Muscle of back (tissue), 11 donors: ENCODE results near the gene CHST13. TPM values are rescaled to one million over a fixed set of nuclear protein-coding genes. Genes with fewer than 3 reads are reported as not detected.

ENCODE experiments used
- DNase-seq, 3 donors: peaks; one replicate each; pipeline versions ENCODE4 v3.0.0 to v3.0.0-alpha.2; 2013
- polyA plus RNA-seq, 10 donors: library from polyadenylated mRNA; unstranded; fragments of 120-200 nt; gene quantifications; one replicate each; pipeline ENCODE4 v1.2.1, GENCODE V29; 2013; ENCODE audit not compliant: insufficient read length in 10 of 10

Gene CHST13
- polyA plus RNA-seq, 10 donors: 0.09 to 0.45 (median 0.21) TPM; not detected in 2

- peak; percentile 16 to 89 (median 47) for DNase-seq
Observed at GRCh38 chr3:126540342-126540849, 16.4 kb downstream of the CHST13 start.

DNA sequence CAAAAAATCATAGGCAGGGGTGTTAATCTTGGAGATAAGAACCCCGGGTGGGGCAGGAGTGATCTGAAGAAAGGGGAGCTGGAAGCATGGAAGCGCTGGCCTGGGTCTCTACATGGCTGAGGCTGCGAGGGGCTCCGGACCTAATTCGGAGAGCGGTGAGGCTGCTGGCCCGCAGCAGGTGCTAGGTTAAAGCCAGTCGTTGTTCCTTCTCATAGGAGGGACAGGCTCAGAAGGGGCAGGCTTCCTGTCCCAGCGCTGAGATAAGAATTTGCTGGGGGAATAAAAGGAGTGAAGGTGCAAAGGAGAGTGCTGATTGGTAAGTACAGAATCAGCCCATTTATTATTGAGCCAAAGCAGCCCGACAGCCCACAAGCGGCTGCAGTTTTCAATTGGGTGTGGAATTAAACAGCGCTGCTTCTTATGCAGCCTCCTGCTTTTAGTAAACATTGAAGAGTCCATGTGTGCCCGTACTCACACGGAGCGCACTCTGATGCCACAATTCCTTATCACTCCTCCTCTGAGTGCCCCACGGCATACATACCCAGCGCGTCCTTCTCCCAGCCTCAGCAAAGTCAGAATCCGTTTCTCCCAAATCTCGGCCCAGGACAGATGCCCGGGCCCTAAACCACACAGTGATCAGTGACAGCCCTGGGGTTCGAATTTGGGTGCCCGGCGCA is 17.1 kb downstream of the CHST13 start:
- DNase-seq: no peak

GRCh38 chr3:126541628-126542339 is 17.8 kb downstream of the CHST13 start:
- DNase-seq: no peak

DNA sequence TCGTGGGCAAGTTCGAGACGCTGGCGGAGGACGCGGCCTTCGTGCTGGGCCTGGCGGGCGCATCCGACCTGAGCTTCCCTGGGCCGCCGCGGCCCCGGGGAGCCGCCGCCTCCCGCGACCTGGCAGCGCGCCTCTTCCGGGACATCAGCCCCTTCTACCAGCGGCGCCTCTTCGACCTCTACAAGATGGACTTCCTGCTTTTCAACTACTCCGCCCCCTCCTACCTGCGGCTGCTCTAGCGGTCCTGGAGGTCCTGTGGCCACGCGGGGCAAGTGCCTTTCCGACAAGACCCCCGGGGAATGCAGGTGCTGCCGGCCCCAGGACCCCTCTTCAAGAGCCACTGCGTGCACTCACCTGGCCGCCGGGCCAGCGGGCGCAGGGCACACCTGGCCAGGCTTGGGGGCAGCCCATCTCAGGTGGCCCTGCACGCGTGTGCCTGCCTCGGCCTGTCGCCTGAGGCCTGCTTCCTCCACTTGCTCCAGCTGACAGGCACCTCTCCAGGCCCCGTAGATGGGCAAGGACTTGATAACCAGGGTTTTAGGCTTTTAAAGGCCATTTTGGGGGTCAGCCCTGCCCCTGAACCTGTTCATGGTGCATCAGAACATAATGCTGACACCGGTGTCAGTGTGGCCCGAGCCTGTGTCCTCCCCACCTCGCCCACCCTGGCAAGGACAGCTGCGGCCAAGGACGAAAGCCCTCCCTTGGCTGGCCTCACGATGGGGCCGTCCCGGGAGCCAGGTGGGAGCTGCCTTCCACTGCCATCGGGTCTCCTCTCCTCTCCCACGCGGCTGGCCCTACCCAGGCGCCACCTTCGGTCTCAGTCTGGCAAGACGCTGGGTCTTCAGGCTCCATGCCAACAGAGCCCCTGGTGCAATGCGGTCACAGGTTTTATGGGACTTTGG is 18.6 kb downstream of the CHST13 start:
- DNase-seq: no peak

- no peak for DNase-seq
Observed at GRCh38 chr3:126543457-126544061, 19.6 kb downstream of the CHST13 start.

GRCh38 chr3:126544596-126545281 is 20.8 kb downstream of the CHST13 start:
- no peak for DNase-seq

GRCh38 chr3:126545544-126545943 is 21.6 kb downstream of the CHST13 start:
- DNase-seq: no peak

- DNase-seq: no peak
Observed at GRCh38 chr3:126546013-126546412, 22.1 kb downstream of the CHST13 start.

- DNase-seq: no peak
Observed at GRCh38 chr3:126546549-126547239, 22.7 kb downstream of the CHST13 start.

DNA sequence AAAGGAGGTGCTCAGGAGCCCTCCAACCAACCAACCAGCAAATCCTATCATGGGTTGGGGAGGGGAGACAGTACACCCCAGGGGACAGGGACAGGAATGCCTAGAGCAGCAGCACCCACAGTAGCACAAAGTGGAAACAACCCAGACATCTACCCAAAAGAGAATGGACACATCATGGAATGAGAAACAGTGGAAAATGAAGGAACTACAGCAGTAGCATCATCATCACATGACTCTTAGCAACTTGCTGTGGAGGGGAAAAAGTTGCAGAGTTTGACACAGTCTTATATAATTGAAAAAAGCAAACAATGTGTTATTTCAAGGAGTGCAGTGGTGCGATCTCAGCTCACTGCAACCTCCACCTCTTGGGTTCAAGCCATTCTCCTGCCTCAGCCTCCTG is 23.8 kb downstream of the CHST13 start:
- DNase-seq: no peak

DNA sequence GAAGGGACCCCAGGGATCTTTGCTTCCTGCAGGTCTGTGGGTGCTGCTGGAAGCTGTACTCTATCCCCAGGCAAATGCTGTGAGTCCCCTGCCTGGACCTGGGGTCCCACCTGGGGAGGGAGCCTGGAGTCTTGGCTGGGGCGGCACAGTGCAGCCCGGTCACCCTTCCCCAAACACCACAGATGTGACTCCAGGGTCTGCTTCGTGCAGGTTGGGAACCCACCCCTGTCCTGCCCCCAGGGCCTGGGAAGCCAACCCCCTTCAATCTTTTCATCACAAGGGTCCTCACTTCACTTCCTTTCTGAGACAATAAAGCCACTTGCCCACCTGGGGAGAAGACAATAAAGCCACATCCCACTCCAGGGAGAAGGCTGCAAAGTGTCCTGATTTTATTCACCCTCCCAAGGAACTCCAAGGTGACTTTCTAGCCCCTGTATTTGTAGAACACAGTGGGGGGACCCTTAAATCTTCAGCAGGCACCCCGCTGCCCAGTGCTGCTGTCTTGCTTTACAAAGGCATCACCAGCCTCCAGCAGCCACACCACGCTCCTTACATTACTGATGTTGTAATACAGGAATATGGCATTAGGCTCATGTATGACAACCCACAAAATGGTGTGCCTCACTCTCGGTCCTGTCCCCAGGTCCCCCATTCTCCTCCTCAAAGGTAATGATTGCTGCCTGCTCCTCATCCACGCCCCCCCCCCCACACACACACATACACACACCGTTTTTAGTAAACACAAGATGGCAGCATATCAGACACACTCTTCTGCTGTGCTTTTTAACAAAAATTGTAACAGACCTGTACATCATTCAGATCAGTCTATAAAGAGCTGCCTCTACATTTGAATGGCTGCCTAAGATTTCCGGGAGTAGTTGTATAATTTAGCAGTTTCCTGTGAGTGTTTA is 24.9 kb downstream of the CHST13 start:
- no peak for DNase-seq

DNA sequence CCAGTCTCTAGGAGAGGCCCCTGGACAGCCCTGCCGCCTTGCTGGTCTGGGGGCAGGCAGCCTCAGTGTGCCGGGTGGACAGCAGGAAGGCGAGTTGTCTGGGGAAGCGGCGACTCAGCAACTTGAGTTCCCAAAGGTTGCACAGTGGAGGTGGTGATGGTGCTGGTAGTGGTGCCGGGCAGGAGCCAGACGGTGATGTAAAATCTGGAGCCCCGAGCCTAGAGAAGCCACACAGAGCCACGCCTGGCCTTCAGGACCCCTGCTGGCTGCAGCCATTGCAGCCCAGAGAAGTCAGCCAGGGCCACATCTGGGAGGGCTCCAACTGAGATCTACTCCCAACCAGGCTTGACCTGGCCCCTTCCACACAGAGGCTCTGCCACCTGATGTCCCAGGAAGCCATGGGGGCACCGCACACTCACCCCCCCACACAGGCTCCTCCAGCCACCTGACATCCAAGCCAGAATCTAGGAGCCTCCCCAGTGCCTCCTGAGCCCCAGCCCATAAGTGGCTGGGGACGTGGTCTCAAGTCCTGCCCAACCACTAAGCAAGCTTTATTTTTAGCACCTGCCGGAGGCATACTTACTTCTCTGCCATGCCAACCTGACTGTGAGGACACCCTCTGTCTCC is 26.0 kb downstream of the CHST13 start:
- no peak for DNase-seq

- DNase-seq: no peak
Observed at GRCh38 chr3:126550488-126551051, 26.6 kb downstream of the CHST13 start.

- DNase-seq: peak in 2 of 3 donors; percentile 35 to 61
Observed at GRCh38 chr3:126551121-126551838, 27.3 kb downstream of the CHST13 start.

GRCh38 chr3:126551839-126552687 is 28.1 kb downstream of the CHST13 start:
- DNase-seq: no peak

DNA sequence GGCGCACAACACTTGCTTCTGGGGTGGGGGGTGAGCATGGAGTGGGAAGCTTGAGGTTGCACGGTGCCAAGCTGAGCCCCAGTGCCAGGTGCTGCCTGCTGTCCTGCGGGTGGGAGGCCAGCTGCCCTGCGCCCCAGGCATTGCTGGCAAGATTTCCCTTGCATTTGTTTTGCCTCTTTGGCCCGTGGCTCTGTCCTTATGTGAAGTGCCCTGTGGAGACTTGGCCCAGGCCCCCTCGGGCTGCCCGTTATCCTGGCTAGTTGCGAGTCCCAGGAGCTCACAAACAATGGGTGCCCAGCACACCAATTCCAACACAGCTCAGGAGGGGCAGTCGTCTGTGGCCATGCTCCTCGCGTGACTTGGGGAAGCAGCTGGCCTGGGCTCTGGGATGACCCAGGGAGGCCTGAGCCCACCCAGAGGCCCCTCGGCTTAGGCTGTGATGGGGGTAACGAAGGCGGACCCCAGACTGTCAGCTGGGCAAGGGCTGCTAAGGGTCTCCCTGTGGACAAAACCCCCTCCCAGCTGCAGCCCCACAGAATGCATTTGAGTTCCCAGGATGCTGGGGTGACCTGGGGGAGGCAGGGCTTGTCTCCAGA is 28.8 kb downstream of the CHST13 start:
- no peak for DNase-seq
